Loucy (cell line): ENCODE data around the gene HACL1.

ENCODE experiments used
- H2AFZ ChIP-seq: fragments of 200-600 bp; sonication (generic); 2 replicates; pipeline ENCODE4 v1.6.0; 2016; ENCODE audit warnings: antibody characterized with exemption, mild to moderate bottlenecking, low read length, moderate library complexity
- H3F3A ChIP-seq: fragments of 200-600 bp; 2 replicates; pipeline ENCODE4 v1.6.0; 2016; ENCODE audit warnings: antibody characterized with exemption, low read depth, mild to moderate bottlenecking
- H3K27me3 ChIP-seq: fragments of 200-600 bp; sonication (generic); 2 replicates; pipeline ENCODE4 v1.6.1; 2014; ENCODE audit warnings: low read length, mild to moderate bottlenecking; ENCODE audit not compliant: insufficient read depth, poor library complexity, severe bottlenecking
- H3K36me3 ChIP-seq: fragments of 200-600 bp; sonication (generic); 2 replicates; pipeline ENCODE4 v1.6.1; 2016; ENCODE audit warnings: low read length; ENCODE audit not compliant: insufficient read depth
- H3K4me1 ChIP-seq: fragments of 200-600 bp; sonication (generic); 2 replicates; pipeline ENCODE4 v1.5.1; 2014; ENCODE audit warnings: low read length, mild to moderate bottlenecking; ENCODE audit not compliant: insufficient read depth, poor library complexity, severe bottlenecking
- H3K4me2 ChIP-seq: fragments of 200-600 bp; sonication (generic); 2 replicates; pipeline ENCODE4 v1.6.0; 2014; ENCODE audit warnings: antibody characterized with exemption, low read length, low read depth, mild to moderate bottlenecking; ENCODE audit not compliant: poor library complexity, severe bottlenecking
- H3K4me3 ChIP-seq: fragments of 200-600 bp; sonication (generic); 2 replicates; pipeline ENCODE4 v1.5.1; 2014; ENCODE audit warnings: low read length, mild to moderate bottlenecking, mixed read lengths; ENCODE audit not compliant: poor library complexity, severe bottlenecking
- H3K79me2 ChIP-seq: fragments of 200-600 bp; sonication (generic); 2 replicates; pipeline ENCODE4 v1.6.1; 2014; ENCODE audit warnings: low read length; ENCODE audit not compliant: insufficient read depth
- H3K9ac ChIP-seq: fragments of 200-600 bp; sonication (generic); 2 replicates; pipeline ENCODE4 v1.6.0; 2014; ENCODE audit warnings: mild to moderate bottlenecking, low read depth, low read length, moderate library complexity; ENCODE audit not compliant: poor library complexity, severe bottlenecking
- H3K9me2 ChIP-seq: fragments of 200-600 bp; sonication (generic); replicated peaks from 2 replicates; pipeline ENCODE4 v1.6.1; 2016; ENCODE audit warnings: low read depth, low read length, mixed read lengths
- H3K9me3 ChIP-seq: fragments of 200-600 bp; sonication (generic); 2 replicates; pipeline ENCODE4 v1.6.1; 2014; ENCODE audit warnings: mild to moderate bottlenecking, antibody characterized with exemption, low read length, low read depth; ENCODE audit not compliant: insufficient read depth
- H4K20me1 ChIP-seq: fragments of 200-600 bp; sonication (generic); 2 replicates; pipeline ENCODE4 v1.6.0; 2014; ENCODE audit warnings: antibody characterized with exemption, low read length, mild to moderate bottlenecking; ENCODE audit not compliant: insufficient read depth, poor library complexity, severe bottlenecking
- CTCF ChIP-seq: fragments of 200-600 bp; sonication (generic); conservative IDR thresholded peaks from 2 replicates; pipeline ENCODE4 v1.5.1; 2014; ENCODE audit warnings: mild to moderate bottlenecking, antibody characterized with exemption, low read length
- EZH2phosphoT487 ChIP-seq: fragments of 200-600 bp; IDR thresholded peaks from 2 replicates; pipeline ENCODE4 v1.6.1; 2018; ENCODE audit warnings: antibody characterized with exemption, mild to moderate bottlenecking, moderate library complexity, borderline replicate concordance

HACL1 gene

DNA sequence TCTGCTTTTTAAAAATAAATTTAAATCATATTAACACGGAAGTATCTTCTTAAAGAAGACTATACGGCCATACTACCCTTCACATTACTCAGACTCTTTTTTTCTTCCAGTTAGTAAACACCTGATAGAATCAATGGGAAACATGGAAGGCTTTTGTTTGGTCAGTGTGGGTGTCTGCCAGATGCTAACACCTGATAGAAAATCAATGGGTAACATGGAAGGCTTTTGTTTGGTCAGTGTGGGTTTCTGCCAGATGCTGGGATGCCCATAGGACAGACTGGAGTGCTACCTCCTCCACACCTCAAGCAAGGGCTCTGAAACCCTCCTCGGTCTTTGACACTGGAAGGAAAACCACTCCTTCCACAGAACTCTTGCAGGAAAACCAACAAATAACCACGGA, 29.2 kb downstream of the HACL1 start:
- Histone ChIP-seq H3K4me1 (no peaks in the 10 kb centered on the region), H3K9ac (no peak overlapping the region), H2AFZ (no peak overlapping the region), H3K9me3 (no peaks in the 10 kb centered on the region), H3K4me2 (no peak overlapping the region), H3K9me2 (no peaks in the 10 kb centered on the region), H3K36me3 (peaks cover 33% of the 10 kb centered on the region; the same call in 1 of the 2 replicates), H3K79me2 (no peaks in the 10 kb centered on the region), H4K20me1 (no peaks in the 10 kb centered on the region), H3F3A (0 out of 2 replicates have a peak, but pooled peaks cover 2% of the 10 kb centered on the region), H3K4me3 (no peak overlapping the region), H3K27me3 (no peaks in the 10 kb centered on the region)
- TF ChIP-seq EZH2phosphoT487 (no peak), CTCF (no peak)

DNA sequence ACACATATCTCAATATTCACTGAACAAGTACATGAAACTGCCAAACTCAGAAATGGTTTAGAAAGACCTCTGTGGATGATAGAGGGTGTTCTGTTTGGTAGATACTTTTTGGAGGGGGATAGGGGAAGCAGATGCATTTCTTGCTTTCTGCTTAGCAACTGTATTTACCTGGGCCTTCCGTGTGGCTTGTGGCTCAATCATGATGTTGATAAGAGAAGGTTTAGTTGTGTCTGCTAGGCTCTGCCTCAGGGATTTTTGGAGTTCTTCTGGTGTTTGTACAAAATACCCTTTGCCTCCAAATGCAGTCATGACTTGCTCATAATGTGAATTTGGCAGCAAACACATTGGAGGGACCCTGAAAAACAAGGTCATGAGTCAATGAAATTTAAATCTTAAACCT, 38.2 kb downstream of the HACL1 start:
- no peak overlapping the region for H3K9ac ChIP-seq
- no peaks in the 10 kb centered on the region for H3K9me2 ChIP-seq
- H3K79me2 ChIP-seq: no peaks in the 10 kb centered on the region
- no peaks in the 10 kb centered on the region for H4K20me1 ChIP-seq
- no peaks in the 10 kb centered on the region for H3K9me3 ChIP-seq
- no peak overlapping the region for H2AFZ ChIP-seq
- peaks cover 71% of the 10 kb centered on the region for H3K36me3 ChIP-seq
- H3K4me2 ChIP-seq: no peak overlapping the region
- H3K4me1 ChIP-seq: no peaks in the 10 kb centered on the region
- H3K27me3 ChIP-seq: no peaks in the 10 kb centered on the region
- H3F3A ChIP-seq: no peaks in the 10 kb centered on the region
- TF ChIP-seq EZH2phosphoT487 (no peak), CTCF (no peak)
- no peak overlapping the region for H3K4me3 ChIP-seq

- no peak overlapping the region for H3K4me3 ChIP-seq
- no peak for TF ChIP-seq EZH2phosphoT487
- no peak for TF ChIP-seq CTCF
- H3K9me2 ChIP-seq: no peaks in the 10 kb centered on the region
- no peaks in the 10 kb centered on the region for H3K79me2 ChIP-seq
- peaks cover 3% of the 10 kb centered on the region for H3K4me1 ChIP-seq
- no peaks in the 10 kb centered on the region for H3K27me3 ChIP-seq
- H3K9ac ChIP-seq: no peak overlapping the region
- no peak overlapping the region for H3K4me2 ChIP-seq
- H4K20me1 ChIP-seq: no peaks in the 10 kb centered on the region
- H3K9me3 ChIP-seq: no peaks in the 10 kb centered on the region
- peaks cover 65% of the 10 kb centered on the region for H3K36me3 ChIP-seq
- no peak overlapping the region for H2AFZ ChIP-seq
- H3F3A ChIP-seq: no peaks in the 10 kb centered on the region
Measured at GRCh38 chr3:15562560-15562959, 38.8 kb downstream of the HACL1 start.
